Neural crest cell (in vitro differentiated cells): Measurements from ENCODE around the gene ANTXR2. TPM values are rescaled to one million over a fixed set of nuclear protein-coding genes. Genes with fewer than 3 reads are reported as not detected.

Source experiments
- DNase-seq: peaks from one replicate; pipeline ENCODE4 v3.0.0; 2021; ENCODE audit warnings: low read depth, mixed read lengths, low spot score
- H3K27ac Mint-ChIP-seq: one replicate; pipeline ENCODE4 v1.8.0; 2021; ENCODE audit warnings: mild to moderate bottlenecking, mixed read lengths; ENCODE audit not compliant: unreplicated experiment
- H3K27me3 Mint-ChIP-seq: 2 replicates; pipeline ENCODE4 v1.8.0; 2021; ENCODE audit warnings: low read depth, mild to moderate bottlenecking, mixed read lengths
- H3K36me3 Mint-ChIP-seq: 2 replicates; pipeline ENCODE4 v1.8.0; 2021; ENCODE audit warnings: low read depth, mild to moderate bottlenecking, mixed read lengths
- H3K4me1 Mint-ChIP-seq: 2 replicates; pipeline ENCODE4 v1.8.0; 2021; ENCODE audit warnings: mixed read lengths
- H3K4me3 Mint-ChIP-seq: one replicate; pipeline ENCODE4 v1.8.0; 2021; ENCODE audit warnings: mild to moderate bottlenecking, mixed read lengths
- H3K9me3 Mint-ChIP-seq: 2 replicates; pipeline ENCODE4 v1.8.0; 2021; ENCODE audit warnings: mixed read lengths
- CTCF ChIP-seq: fragments of 200-600 bp; sonication (generic); conservative IDR thresholded peaks from 2 replicates; pipeline ENCODE4 v1.5.0; 2021; ENCODE audit warnings: antibody characterized with exemption, mild to moderate bottlenecking
- total RNA-seq: library from RNA; stranded (reverse); gene quantifications from 2 replicates; pipeline ENCODE4 v1.2.1, GENCODE V29; 2021

The ANTXR2 gene
- total RNA-seq, 1 donor from 2014 or later = 36.7 TPM

DNA sequence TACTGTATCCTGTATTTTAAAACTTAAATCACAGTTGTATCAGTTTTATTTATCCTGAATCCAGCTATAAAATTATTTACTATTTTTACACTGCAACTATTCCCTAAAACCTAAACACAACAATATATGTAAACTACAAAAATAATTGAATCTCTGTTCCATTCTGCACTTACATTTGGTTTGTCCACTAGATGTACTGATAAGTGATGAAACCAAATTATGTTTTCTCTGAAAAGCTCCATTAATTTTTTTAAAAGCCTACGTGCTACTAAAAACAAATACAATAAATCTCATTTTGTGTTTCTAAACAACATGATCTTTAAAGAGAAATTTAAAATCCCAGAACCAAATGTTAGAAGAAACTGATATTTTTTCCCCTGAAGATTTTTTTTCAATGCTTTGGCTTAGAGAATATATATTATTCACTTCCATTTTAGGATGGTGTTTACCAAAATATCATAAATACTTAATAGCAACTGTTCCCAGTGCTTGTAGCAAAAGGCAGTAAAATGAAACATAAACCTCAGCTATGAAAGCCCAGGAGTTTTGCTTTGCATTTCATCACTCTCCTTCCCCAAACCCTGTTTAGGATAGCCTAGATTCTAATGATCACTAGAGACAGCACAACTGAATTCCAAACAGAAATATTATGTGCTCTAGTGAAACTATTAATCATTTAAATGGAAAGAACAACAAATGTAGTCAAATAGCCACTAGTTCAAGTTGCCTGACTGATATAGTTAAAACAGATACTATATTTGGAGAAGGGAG is 19.7 kb downstream of the ANTXR2 start:
- TF ChIP-seq CTCF = no peak
- Mint-ChIP-seq H3K4me1 (peaks cover 20% of the 10 kb centered on the region), H3K4me3 (no peak overlapping the region), H3K36me3 (peaks cover 17% of the 10 kb centered on the region), H3K27me3 (no peaks in the 10 kb centered on the region), H3K9me3 (peaks cover 6% of the 10 kb centered on the region), H3K27ac (no peak overlapping the region)
- DNase-seq = no peak

GRCh38 chr4:80049813-80050534 is 23.1 kb downstream of the ANTXR2 start:
- Mint-ChIP-seq H3K9me3 (peaks cover 6% of the 10 kb centered on the region), H3K4me3 (no peak overlapping the region), H3K27ac (no peak overlapping the region), H3K36me3 (peaks cover 19% of the 10 kb centered on the region), H3K27me3 (no peaks in the 10 kb centered on the region), H3K4me1 (peaks cover 20% of the 10 kb centered on the region)
- DNase-seq = no peak
- TF ChIP-seq CTCF = no peak

- Mint-ChIP-seq H3K36me3 (peaks cover 18% of the 10 kb centered on the region), H3K4me1 (peaks cover 20% of the 10 kb centered on the region), H3K9me3 (peaks cover 6% of the 10 kb centered on the region), H3K4me3 (no peak overlapping the region), H3K27ac (no peak overlapping the region), H3K27me3 (no peaks in the 10 kb centered on the region)
- DNase-seq = no peak
- no peak for TF ChIP-seq CTCF
These were observed 23.6 kb downstream of the ANTXR2 start for GRCh38 chr4:80049402-80049801.

DNA sequence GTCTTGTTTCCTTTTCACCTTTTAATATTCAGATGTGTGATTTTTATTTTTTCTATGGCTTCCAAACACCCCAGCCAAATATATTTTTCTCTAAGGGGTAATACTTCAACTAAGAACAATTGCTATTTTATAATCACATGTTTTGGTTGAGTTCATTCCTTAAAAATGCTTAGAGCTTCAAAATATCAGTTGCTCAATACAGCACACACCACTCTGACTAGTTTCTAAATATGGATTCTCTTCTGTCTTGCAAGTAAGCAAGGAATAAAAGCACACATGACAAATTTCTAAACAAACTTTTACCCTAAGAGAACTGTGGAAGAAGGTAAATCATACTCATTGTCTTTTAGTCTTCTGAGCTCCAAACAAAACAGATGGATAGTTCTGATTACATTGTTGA is 27.2 kb downstream of the ANTXR2 start:
- DNase-seq = no peak
- Mint-ChIP-seq H3K4me3 (no peak overlapping the region), H3K36me3 (peaks cover 16% of the 10 kb centered on the region), H3K4me1 (peaks cover 16% of the 10 kb centered on the region), H3K27me3 (no peaks in the 10 kb centered on the region), H3K27ac (no peak overlapping the region), H3K9me3 (peaks cover 6% of the 10 kb centered on the region)
- TF ChIP-seq CTCF = no peak

- Mint-ChIP-seq H3K27ac (no peak overlapping the region), H3K27me3 (no peaks in the 10 kb centered on the region), H3K4me1 (no peaks in the 10 kb centered on the region), H3K9me3 (peaks cover 3% of the 10 kb centered on the region), H3K4me3 (no peak overlapping the region), H3K36me3 (peaks cover 17% of the 10 kb centered on the region)
- TF ChIP-seq CTCF = no peak
- DNase-seq = no peak
These were observed 29.5 kb downstream of the ANTXR2 start for GRCh38 chr4:80043541-80043940.
